GM19467 (cell line): ENCODE results near the gene ATXN7L2.

Experiments
- ATAC-seq: cut with Tn5 transposase; IDR thresholded peaks from one replicate; pipeline ENCODE4 v1.9.1; 2021; ENCODE audit warnings: mild to moderate bottlenecking, moderate library complexity; ENCODE audit not compliant: unreplicated experiment

The ATXN7L2 gene

DNA sequence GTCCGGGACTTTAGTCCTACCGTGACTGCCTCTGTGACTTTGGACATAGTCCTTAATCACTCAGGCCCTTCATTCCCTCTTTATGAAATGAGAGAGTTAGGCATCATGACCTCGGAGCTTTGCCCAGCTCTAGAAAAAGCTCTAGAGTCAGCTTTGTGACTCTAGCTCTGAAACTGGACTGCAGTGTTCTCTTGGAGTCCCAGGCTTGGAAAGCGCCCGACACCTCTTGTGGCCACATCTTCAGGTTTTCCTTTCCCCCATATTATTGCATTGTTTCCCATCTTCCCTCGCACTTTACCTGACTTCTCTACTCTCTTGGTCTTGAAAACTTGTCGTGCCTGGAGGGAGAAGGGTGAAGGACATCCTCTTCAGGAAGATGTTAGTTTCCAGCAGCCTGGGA, 38.3 kb downstream of the ATXN7L2 start:
- no peak for ATAC-seq

DNA sequence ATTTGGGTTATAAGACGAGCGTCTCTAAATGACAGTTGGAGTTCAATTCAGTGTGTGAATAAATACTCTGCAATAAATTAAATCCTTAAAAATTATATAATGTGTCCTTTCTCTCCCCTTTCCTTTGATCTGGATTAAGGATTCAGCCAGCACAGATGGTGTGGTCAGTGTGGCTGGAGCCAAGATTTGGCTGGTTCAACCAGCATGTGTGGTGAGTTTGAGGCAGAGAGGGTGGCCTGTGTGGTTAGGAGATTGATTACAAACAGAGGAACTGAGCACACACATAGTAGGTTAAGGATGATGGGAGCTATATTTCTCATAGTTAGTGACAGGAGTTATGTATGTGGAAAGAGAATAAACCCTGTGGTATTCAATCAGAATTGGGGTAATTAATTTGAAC, 40.0 kb downstream of the ATXN7L2 start:
- no peak for ATAC-seq

DNA sequence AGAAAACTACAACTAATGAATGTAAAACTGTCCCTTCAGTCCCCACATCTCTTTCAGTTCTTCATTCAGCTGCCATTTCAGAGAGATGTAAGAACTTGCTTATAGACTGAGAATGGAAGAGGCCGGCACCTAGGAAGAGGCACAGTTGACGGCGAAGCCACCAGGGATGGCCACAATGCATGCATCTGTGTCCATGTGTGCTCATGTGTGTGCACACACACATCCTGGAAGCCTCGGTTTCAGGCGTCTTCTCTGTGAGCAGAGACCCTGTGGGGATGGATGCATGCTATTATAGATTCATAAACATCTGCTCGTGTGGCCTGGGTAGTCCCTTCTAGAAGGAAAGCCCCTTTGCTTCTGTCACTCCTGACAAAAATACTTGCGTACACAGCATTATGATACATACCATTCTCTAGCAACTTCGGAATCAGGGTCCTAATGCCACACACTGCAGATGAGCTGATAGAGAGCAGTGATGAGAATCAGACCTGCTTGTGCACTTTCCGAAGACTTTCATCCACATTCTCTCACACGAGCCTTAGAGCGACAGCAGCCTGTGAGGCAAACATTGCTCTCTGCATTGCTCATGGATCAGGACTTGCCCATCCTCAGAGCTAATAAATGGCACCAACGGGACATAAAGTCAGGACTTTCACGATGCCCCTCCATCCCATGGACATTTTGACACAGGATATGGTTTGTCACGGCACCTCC, 43.5 kb downstream of the ATXN7L2 start:
- ATAC-seq = no peak

DNA sequence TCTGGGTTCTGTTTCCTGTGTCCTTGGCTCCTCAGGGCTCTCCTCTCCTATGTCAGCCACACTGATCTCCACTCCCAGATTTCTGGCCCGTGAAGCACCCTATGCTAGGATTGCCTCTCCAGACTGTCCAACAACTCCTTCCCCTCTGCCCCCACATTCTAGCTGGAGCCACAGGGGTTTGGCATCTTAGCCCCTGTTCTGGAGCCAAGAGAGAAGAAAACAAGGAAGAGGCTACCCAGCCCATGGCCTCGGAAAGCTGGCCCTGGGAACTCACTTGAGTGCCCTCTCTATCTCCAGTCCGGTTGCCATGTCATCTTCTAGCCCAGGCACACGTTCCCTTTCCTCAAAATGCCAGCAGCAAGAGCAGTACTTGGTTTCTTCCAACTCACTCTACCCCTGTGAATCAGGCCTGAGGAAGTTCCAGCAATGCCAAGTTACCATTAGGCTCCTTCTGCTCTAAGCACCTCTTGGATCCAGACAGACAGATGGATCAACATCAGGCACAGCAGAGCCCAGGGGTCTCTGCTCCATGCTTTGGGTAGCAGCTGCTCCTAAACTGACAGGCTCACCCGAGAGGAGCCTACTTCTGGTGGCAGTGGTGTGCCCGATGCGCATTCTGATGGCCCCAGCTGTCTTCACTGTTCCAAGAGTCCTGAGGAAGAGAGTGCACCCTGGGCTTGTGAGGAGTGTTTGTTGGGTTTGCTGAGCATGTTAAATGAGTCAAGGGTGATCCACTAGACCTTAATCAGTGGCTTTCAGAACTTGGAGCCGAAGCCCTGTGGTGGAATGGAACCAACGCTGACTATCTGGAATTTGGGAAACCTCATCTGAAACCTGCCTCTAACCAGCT, 44.4 kb downstream of the ATXN7L2 start:
- ATAC-seq = no peak

DNA sequence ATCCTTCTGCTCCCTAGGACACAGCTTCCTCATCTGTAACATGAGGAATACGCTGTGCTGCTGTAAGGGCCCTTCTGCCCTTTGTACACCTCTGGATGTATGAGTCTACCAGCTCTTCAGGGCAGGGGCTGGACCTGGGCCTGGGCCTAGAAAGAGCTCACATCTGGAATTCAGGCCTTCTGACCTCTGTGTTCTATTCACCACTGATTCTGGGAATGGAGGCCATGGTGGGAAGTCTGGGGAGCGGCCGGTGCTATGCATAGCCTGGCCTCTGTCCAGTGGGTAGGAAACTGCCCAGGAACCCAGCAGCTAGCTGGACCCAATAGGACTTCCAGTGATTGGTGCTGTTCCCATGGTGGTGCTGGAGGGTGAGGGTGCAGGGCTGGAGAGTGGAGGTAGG, 45.0 kb downstream of the ATXN7L2 start:
- ATAC-seq = no peak

DNA sequence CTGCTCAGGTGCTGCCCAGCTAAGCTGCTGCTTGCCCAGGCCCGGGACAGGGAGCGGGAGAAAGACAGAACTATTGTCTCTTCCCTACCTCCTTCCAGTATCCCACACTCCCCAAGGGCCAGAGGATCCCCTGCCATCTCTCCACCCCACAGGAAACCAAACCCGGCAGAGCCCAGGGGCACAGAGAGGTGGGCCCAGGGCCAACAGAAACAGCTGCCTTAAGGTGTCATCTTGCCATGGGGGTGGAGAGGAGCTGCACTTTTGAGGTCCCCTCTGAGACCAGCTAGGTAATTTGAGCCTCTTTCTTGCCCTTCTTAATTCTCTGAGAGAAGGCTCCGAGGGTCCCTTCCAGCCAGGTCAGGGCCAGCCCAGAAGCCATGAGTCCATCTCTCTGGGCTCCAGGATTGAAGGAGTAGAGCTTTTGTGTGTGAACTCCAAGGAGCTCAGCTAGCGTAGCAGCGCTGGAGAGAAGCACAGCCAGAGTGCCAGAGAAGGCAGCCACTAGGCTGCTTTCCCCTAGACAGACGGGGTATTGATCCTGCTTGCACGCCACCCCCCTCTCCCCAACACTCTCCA, 46.3 kb downstream of the ATXN7L2 start:
- ATAC-seq = no peak

DNA sequence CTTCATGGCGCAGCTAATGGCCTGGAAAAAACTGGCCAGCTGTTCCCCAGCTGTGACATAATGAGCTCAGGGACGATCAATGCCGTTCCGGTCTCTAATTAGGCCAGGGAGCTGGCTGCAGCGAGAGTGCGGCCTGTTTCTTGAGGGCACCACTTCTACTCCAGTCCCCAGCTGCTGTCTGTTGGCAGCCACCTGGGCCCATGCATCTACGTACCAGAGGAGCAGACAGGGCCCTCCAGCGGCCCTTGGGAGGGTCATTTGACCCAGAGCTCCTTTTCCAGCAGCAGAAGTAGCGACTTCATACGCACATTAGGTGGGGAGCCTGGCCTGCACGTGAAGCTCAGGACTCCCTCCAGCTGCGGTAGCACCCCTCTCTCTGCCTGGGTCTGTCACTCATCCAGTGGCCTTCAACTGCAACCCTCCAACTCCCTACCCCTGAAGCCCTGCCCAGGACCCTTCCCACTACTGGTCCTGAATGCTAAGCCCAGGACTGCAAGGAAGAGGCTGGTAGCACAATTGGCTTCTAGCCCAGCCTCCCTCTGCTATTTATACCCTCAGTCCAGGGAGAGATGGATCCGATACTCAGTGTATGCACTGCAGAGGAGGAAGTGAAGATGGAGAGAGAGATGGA, 46.9 kb downstream of the ATXN7L2 start:
- ATAC-seq = no peak

DNA sequence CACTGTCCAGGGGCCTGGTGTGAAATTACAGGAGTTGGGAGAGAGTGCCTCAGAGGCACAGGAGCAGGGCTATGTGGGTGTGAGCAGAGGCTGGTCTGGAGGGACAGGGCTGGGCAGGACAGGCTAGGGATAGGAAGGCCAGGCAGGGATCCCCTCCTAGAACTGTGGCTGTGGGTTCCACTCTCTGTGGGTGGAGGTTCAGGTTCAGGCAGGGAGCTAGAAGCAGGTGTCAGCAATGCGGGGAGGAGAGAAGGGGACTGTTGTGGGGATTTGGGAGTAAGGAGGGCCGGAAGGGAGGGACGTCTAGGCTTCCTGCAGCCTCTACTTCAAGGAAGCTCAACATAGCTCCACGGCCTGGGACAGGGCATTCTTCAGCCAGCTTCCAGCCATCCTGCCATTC, 47.7 kb downstream of the ATXN7L2 start:
- no peak for ATAC-seq

DNA sequence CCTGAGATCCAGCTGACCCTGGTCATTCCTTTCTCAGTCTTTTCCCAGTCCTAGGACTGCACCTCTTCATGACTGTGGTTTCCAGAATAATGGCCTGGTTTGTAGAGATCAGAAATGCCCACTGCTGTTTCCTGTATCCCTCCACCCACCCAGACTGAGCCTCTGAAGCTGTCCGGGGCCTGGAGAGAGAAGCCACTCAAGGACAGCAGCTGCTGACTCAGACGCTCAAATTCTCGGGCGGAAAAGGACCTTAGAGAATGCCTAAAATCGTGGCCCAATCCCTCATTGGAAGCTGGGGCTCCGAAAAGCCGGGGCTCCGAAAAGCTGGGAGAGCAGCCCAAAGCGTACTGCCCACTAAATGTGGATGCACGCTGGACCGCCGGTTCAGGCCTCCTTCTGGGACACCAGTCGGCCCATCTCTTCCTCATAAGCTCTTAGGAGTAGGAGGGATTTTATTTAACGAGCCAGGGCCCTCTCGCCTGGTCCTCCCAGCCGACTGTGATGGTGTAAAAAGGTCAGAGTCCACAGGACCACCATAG, 48.2 kb downstream of the ATXN7L2 start:
- no peak for ATAC-seq

DNA sequence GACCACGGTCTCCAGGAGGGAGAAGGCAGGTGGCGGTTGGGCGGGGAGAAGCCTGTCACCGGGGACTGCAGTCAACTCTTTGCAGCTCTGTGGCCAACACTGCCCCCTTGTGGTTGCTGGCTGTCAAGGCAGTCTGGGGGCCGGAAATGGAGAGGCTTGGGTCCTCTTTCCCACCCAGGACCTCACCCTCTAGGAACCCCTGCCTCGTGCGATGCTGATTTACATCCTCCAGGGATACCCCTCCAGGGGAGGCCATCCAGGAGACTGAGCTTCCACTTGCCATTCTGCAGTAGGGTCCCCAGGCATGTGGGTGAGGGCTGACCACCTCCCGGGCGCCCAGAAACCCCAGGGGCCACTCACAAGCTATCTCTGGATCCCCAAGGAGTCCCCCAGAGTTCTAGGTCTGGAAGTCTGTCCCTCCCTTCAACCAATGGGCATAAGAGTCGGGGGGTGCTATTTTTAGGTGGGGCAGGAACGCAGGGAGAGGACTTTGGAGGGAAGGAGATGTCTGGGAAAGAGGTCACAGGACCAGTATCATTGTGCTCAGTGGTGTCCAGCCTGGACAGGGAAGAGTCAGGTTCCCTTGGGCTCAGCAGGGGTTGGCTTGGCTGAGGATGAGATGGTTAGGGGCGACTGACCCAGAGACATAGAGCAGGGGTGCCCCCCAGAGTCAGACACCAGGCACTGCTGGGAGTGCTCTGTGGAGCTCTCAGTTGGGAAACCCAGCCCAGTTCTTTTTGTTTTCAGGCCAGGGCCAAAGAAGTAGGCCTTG, 48.8 kb downstream of the ATXN7L2 start:
- ATAC-seq = peak; percentile 52

DNA sequence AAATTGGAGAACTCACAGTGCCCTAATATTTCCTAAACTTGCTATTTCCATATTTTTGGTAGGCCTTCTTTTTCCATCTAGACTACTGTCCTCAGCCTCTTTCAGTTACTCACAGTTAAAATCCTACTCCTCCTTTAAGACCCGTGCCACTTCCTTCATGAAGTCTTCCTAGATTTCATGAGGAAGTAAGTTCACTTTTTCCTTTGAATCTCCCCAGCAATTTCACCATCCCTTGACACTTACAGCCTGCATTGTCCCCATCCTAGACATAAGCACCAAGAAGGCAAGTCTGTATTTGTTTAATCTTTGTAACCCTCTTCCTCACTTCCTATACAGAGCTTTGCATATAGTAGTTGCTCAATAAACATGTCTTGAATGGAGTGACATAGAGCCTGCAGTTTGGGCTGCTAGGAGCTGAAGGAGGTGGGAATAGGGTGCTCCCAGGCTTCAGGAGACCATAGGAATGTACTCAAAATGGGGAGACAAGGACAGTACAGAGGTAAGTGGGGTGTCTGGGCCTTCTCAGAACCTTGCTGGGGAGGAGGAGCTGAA, 50.7 kb downstream of the ATXN7L2 start:
- ATAC-seq = no peak

DNA sequence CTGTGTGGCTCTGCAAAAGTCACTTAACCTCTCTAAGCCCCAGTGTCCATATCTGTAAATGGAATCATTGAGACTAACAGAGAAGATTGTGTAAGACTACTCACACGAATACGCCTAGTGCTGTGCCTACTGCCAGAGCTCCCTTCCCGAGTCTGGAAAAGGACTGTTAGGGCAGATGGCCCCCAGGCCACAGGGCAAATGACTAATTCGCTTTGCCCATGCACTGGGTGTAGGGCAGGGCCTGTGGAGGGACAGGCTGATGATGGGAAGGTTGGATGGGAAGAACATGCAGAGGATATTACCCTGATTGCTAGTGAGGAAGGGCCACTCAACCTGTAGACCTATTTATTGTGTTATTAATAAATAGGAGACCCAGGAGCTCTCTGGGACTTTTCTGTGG, 51.8 kb downstream of the ATXN7L2 start:
- no peak for ATAC-seq

DNA sequence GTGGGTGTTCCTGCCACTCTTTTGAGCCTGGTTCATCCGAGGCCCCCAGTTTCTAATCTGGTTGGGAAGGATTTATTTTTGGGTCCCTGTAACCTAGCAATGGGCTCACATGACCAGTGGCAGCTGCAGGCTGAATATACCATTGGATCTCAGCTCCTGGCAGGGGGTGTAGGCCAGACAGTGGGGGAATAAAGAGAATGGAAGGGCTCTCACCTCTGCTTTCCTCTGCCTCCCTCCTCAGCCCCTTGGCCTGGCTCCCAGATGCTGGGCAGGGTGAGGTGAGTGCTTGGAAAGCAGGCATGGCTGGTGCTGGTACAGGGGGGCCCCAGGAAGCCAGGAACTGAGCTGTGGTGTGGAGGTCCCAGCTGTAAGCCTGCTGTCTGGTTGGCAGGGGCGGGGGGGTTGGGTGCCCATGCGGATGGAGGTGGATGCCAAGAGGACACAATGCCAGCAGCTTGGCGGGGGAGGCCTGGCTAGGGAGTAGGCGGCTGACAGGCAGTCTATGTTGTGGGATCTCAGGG, 52.3 kb downstream of the ATXN7L2 start:
- ATAC-seq = no peak

DNA sequence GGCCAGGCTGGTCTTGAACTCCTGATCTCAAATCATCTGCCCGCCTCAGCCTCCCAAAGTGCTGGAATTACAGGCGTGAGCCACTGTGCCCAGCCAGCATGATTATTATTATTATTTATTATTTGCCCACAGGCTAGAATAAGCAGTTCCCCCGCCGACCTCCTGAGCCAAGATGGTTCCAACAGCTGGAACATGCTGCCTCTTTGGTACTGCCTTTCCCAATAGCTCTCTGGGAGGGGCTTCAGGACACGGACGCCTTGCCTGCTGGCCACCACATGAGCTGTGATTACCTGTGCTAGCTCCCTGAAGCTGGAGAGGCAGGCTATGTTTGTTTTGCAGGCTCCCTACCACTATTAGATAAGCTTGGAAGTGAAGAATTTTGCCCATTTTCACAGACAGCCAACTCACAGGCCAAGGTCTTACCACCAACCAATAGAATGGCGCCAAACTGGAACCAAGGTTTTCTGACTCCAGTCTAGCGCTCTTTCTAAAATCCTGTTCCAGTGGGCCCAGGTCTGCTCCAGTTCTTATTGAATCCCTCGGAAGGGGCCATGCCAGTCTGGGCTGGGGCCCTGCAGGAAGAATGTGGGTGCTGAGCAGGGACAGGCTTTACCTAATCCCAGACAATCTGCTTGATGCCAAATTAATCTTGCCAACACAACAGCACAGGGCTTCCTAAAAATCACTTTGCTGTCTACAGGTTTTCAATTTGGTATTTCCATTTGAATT, 53.9 kb downstream of the ATXN7L2 start:
- no peak for ATAC-seq

DNA sequence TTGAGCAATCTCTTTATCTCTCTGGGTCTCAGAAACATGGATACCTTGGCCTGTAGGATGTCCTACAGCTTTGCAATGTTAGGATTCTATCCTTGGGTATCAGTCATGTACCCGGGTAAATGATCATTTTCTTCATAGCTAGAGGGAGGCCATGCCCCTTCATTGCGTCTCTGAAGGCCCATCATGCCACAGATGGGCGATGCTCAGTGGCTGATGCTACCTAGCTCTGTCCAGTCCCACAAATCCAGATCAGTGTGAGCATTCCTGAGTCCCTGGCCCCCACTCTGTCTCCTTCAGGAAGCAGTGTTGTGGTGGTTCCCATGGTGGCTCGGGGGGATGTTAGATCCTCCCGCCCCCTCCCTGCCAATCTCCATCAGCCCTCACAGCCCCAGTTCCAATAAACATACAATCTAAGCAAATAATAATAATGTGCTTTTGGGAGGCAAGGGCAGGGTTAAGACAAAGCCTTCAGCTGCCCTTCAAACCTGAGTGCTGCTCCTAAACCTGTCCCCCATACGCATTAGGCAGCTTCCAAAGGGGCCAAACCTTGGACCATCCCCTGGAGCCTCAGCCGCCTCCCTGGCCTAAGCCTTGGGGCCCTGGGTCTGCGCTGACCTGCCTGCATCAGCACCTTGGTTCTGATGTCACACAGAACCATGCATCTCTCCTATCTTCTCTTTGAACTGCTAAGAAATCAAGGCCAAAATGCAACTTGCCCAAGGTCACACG, 55.3 kb downstream of the ATXN7L2 start:
- ATAC-seq = no peak

DNA sequence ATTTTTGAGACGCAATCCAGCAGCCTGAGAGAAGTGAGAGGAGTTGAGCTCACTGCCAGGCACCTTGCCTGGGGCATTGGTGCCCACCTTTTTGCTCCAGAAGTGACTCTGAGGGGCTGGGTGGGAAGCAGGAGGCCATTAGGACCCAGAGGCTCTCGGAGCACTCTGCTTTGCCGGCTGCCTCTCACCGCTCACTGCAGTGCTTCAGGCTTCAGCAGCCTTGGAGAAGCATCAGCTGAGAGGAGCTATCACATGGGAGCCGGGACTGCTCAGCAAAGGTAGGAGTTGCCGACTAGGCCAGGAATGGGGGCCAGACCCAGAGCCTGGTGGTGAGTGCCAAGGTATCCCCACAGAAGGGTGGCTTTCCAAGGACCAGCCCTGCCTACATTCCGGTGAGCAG, 56.0 kb downstream of the ATXN7L2 start, which contains the start of gene GPR61:
GPR61 (plus strand) TSS at position 197 of the 400 bp plus-strand sequence. CDS start 3,151 bp downstream, outside the sequence.
- ATAC-seq = no peak

DNA sequence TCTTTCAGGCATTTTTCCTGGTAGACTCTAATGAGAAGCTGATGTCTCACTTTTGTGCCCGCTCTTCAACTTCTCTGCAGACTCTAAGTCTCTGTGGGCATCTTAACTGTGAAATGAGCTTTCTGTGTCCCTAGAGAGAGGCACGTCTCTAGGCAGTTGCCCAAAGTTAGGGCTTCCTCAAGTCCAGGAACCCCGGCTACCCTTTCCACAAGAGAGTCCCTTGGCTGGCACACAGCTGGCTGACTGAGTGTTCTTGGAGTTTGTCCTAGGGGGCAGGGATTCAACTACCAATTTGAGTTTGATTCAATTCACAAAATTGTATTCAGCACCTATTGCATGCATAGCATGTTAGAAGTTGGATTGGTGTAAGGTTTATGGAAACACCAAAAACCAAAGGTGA, 57.4 kb downstream of the ATXN7L2 start:
- ATAC-seq = no peak
